GM10266 (cell line): ENCODE results near the gene ABLIM1.

ENCODE experiments used
- DNase-seq: peaks from one replicate; pipeline ENCODE4 v3.0.0; 2012; ENCODE audit errors: extremely low spot score
- CTCF ChIP-seq: IDR thresholded peaks from 2 replicates; pipeline ENCODE4 v1.5.1; 2012; ENCODE audit warnings: mild to moderate bottlenecking, low read depth; ENCODE audit not compliant: control insufficient read depth, insufficient read depth; ENCODE audit errors: missing control alignments

The ABLIM1 gene

GRCh38 chr10:114453576-114453975 lies 204.5 kb downstream of the ABLIM1 start:
- TF ChIP-seq CTCF = no peak
- DNase-seq = no peak

GRCh38 chr10:114448897-114449296 lies 209.2 kb downstream of the ABLIM1 start:
- DNase-seq = no peak
- TF ChIP-seq CTCF = no peak

GRCh38 chr10:114445332-114445731 lies 212.7 kb downstream of the ABLIM1 start:
- DNase-seq = no peak
- no peak for TF ChIP-seq CTCF

- DNase-seq = no peak
- TF ChIP-seq CTCF = no peak
Measured at GRCh38 chr10:114444819-114445218, 213.3 kb downstream of the ABLIM1 start.

GRCh38 chr10:114442091-114442630 lies 215.9 kb downstream of the ABLIM1 start:
- no peak for DNase-seq
- TF ChIP-seq CTCF = no peak

GRCh38 chr10:114441107-114441506 lies 217.0 kb downstream of the ABLIM1 start:
- no peak for DNase-seq
- TF ChIP-seq CTCF = no peak

- peak; percentile 41 for TF ChIP-seq CTCF
- peak; percentile 27 for DNase-seq
Measured at GRCh38 chr10:114437473-114438292, 220.4 kb downstream of the ABLIM1 start.
